ENCODE data around the gene NDUFB2.

The NDUFB2 gene

DNA sequence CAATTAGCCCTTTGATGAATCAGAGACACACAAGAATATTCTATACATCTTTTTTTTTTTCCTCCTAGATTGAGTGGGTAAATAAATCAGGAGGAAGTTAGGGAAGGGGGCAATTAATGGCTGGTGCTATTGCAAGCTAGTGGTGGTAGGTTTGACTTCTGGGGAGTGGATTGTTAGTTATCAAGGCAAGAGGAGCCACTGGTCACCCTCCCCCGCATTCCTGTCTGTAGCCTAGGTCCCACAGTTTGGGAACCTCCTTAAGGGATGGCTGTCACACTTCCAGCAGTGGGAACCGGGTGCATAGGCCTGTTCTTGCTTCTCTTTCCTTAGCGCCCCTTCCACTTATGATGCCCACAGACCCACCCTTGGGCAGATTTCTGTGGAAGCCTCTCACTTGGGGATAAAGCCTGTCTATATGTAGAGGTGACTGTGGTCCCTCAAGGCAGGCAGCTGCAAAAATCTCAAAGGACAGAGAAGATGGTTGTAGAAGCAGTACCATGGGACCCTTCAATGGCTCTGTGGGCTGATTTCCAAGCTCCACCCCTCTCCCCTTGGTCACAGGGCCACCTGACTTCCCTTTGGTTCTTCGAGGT, 26.1 kb upstream of the NDUFB2 start:
- Histone ChIP-seq H2AFZ (ENCODE audit: low read length) (0 out of 2 replicates have a peak overlapping the region, but pooled peaks have one; percentile 3), H3K4me2 (ENCODE audit: low read depth, low read length, poor library complexity, severe bottlenecking) (no peak overlapping the region), H3K36me3 (ENCODE audit: insufficient read depth, low read length) (no peaks in the 10 kb centered on the region), H4K20me1 (ENCODE audit: insufficient read depth, low read length, poor library complexity, severe bottlenecking) (no peaks in the 10 kb centered on the region), H3K79me2 (ENCODE audit: insufficient read depth, low read length) (peaks cover 17% of the 10 kb centered on the region; the same call in 1 of the 2 replicates), H3K27me3 (ENCODE audit: insufficient read depth, low read length, poor library complexity, severe bottlenecking) (no peaks in the 10 kb centered on the region), H3K4me1 (ENCODE audit: insufficient read depth, low read length, poor library complexity, severe bottlenecking) (peaks cover 24% of the 10 kb centered on the region), H3K4me3 (ENCODE audit: low read length, poor library complexity, severe bottlenecking) (no peak overlapping the region), H3F3A (ENCODE audit: low read depth) (no peaks in the 10 kb centered on the region), H3K9ac (ENCODE audit: low read depth, low read length, poor library complexity, severe bottlenecking) (no peak overlapping the region), H3K9me2 (replicated peaks; ENCODE audit: low read depth, low read length) (no peaks in the 10 kb centered on the region), H3K9me3 (ENCODE audit: insufficient read depth, low read depth, low read length) (no peaks in the 10 kb centered on the region)
- TF ChIP-seq, protein P1, sequence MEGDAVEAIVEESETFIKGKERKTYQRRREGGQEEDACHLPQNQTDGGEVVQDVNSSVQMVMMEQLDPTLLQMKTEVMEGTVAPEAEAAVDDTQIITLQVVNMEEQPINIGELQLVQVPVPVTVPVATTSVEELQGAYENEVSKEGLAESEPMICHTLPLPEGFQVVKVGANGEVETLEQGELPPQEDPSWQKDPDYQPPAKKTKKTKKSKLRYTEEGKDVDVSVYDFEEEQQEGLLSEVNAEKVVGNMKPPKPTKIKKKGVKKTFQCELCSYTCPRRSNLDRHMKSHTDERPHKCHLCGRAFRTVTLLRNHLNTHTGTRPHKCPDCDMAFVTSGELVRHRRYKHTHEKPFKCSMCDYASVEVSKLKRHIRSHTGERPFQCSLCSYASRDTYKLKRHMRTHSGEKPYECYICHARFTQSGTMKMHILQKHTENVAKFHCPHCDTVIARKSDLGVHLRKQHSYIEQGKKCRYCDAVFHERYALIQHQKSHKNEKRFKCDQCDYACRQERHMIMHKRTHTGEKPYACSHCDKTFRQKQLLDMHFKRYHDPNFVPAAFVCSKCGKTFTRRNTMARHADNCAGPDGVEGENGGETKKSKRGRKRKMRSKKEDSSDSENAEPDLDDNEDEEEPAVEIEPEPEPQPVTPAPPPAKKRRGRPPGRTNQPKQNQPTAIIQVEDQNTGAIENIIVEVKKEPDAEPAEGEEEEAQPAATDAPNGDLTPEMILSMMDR (conservative IDR thresholded peaks at IDR 0.05; ENCODE audit: low read length), result no peak
- TF ChIP-seq EZH2phosphoT487 (IDR thresholded peaks at IDR 0.05; ENCODE audit: borderline replicate concordance), result no peak

GRCh38 chr7:140671966-140672365, 24.5 kb upstream of the NDUFB2 start:
- H3K79me2 ChIP-seq (ENCODE audit: insufficient read depth, low read length), result peaks cover 29% of the 10 kb centered on the region
- H3K4me1 ChIP-seq (ENCODE audit: insufficient read depth, low read length, poor library complexity, severe bottlenecking), result peaks cover 39% of the 10 kb centered on the region
- H3K9me3 ChIP-seq (ENCODE audit: insufficient read depth, low read depth, low read length), result no peaks in the 10 kb centered on the region
- no peaks in the 10 kb centered on the region for H3K36me3 ChIP-seq (ENCODE audit: insufficient read depth, low read length)
- H4K20me1 ChIP-seq (ENCODE audit: insufficient read depth, low read length, poor library complexity, severe bottlenecking), result peaks cover 8% of the 10 kb centered on the region
- no peaks in the 10 kb centered on the region for H3K9me2 ChIP-seq (replicated peaks; ENCODE audit: low read depth, low read length)
- no peaks in the 10 kb centered on the region for H3K27me3 ChIP-seq (ENCODE audit: insufficient read depth, low read length, poor library complexity, severe bottlenecking)
- H3K4me2 ChIP-seq (ENCODE audit: low read depth, low read length, poor library complexity, severe bottlenecking), result peak overlapping the region; percentile 86
- peak overlapping the region; percentile 74 for H3K4me3 ChIP-seq (ENCODE audit: low read length, poor library complexity, severe bottlenecking)
- peak overlapping the region; percentile 74 for H3K9ac ChIP-seq (ENCODE audit: low read depth, low read length, poor library complexity, severe bottlenecking)
- peak overlapping the region; percentile 94 for H2AFZ ChIP-seq (ENCODE audit: low read length)
- no peaks in the 10 kb centered on the region for H3F3A ChIP-seq (ENCODE audit: low read depth)
- TF ChIP-seq, protein P1 (conservative IDR thresholded peaks at IDR 0.05; ENCODE audit: low read length), result no peak
- no peak for TF ChIP-seq EZH2phosphoT487 (IDR thresholded peaks at IDR 0.05; ENCODE audit: borderline replicate concordance)

DNA sequence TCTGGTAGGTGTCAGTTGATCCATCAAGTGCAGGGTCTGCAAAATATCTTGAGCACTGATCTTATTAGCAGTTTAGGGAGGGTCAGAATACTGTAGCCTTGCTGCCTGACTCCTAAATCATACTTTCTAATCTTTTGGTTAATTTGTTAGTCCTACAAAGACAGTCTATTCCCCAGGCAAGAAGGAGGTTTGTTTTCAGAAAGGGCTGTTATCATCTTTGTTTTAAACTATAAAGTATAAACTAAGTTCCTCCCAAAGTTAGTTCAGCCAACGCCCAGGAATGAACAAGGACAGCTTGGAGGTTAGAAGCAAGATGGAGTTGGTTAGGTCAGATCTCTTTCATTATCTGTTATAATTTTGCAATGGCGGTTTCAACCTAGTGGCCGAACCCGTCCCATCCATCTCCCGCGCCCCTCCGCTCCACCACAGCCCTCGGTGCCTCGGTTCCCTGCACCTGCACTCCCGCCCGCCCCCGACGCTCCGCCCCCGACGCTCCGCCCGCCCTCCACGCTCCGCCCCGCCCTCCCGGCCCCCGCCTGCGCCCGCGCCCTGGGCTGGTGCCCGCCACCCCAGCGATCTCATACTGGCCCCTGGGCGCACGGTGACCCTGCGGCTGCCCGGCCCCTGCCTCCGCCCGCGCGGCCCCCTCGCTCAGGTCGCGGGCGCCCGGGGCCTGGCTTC, 24.0 kb upstream of the NDUFB2 start, which contains the start of gene ADCK2:
Gene ADCK2, plus strand, starts transcription at position 564 of the 681 bp plus-strand sequence. CDS start 386 bp downstream, outside the sequence.
- no peaks in the 10 kb centered on the region for H3K9me3 ChIP-seq (ENCODE audit: insufficient read depth, low read depth, low read length)
- H3K79me2 ChIP-seq (ENCODE audit: insufficient read depth, low read length), result peaks cover 31% of the 10 kb centered on the region
- H3K4me2 ChIP-seq (ENCODE audit: low read depth, low read length, poor library complexity, severe bottlenecking), result peak within 1 kb of the TSS; percentile 97
- H3K9ac ChIP-seq (ENCODE audit: low read depth, low read length, poor library complexity, severe bottlenecking), result peak within 1 kb of the TSS; percentile 74
- H3K4me1 ChIP-seq (ENCODE audit: insufficient read depth, low read length, poor library complexity, severe bottlenecking), result peaks cover 39% of the 10 kb centered on the region
- H3K4me3 ChIP-seq (ENCODE audit: low read length, poor library complexity, severe bottlenecking), result peak within 1 kb of the TSS; percentile 74
- H4K20me1 ChIP-seq (ENCODE audit: insufficient read depth, low read length, poor library complexity, severe bottlenecking), result peaks cover 8% of the 10 kb centered on the region
- no peaks in the 10 kb centered on the region for H3K9me2 ChIP-seq (replicated peaks; ENCODE audit: low read depth, low read length)
- TF ChIP-seq, protein P1 (conservative IDR thresholded peaks at IDR 0.05; ENCODE audit: low read length), result no peak
- TF ChIP-seq EZH2phosphoT487 (IDR thresholded peaks at IDR 0.05; ENCODE audit: borderline replicate concordance), result no peak
- no peaks in the 10 kb centered on the region for H3K27me3 ChIP-seq (ENCODE audit: insufficient read depth, low read length, poor library complexity, severe bottlenecking)
- H2AFZ ChIP-seq (ENCODE audit: low read length), result peak within 1 kb of the TSS; percentile 94
- no peaks in the 10 kb centered on the region for H3K36me3 ChIP-seq (ENCODE audit: insufficient read depth, low read length)
- H3F3A ChIP-seq (ENCODE audit: low read depth), result no peaks in the 10 kb centered on the region
